HG03565 (cell line): ENCODE results near the gene CRYAB.

Experiments used
- ATAC-seq: cut with Tn5 transposase; IDR thresholded peaks from one replicate; pipeline ENCODE4 v1.9.1; 2021; ENCODE audit warnings: mild to moderate bottlenecking, moderate library complexity; ENCODE audit not compliant: unreplicated experiment

Gene CRYAB

GRCh38 chr11:111911563-111912401, at the start of gene CRYAB:
Gene CRYAB (minus strand): TSS chr11:111911770. CDS start chr11:111911724, 46 bp downstream.
- no peak for ATAC-seq

- no peak for ATAC-seq
Measured at GRCh38 chr11:111960916-111961315, 49.3 kb upstream of the CRYAB start.

GRCh38 chr11:111957663-111958444, 46.3 kb upstream of the CRYAB start:
- ATAC-seq = no peak

GRCh38 chr11:111954154-111954553, 42.6 kb upstream of the CRYAB start:
- no peak for ATAC-seq

- no peak for ATAC-seq
Measured at GRCh38 chr11:111951565-111951964, 40.0 kb upstream of the CRYAB start.

- ATAC-seq = no peak
Measured at GRCh38 chr11:111949519-111950426, 38.2 kb upstream of the CRYAB start.

- no peak for ATAC-seq
Measured at GRCh38 chr11:111947143-111947542, 35.6 kb upstream of the CRYAB start.

- ATAC-seq = no peak
Measured at GRCh38 chr11:111946499-111946898, 34.9 kb upstream of the CRYAB start.

GRCh38 chr11:111945198-111945597, 33.6 kb upstream of the CRYAB start:
- ATAC-seq = no peak

- ATAC-seq = no peak
Measured at GRCh38 chr11:111944651-111945051, 33.1 kb upstream of the CRYAB start.

GRCh38 chr11:111944139-111944538, 32.6 kb upstream of the CRYAB start:
- no peak for ATAC-seq

GRCh38 chr11:111942829-111943228, 31.3 kb upstream of the CRYAB start:
- no peak for ATAC-seq

GRCh38 chr11:111941963-111942362, 30.4 kb upstream of the CRYAB start:
- ATAC-seq = no peak

- no peak for ATAC-seq
Measured at GRCh38 chr11:111939836-111940604, 28.4 kb upstream of the CRYAB start.

GRCh38 chr11:111938687-111939160, 27.2 kb upstream of the CRYAB start:
- peak; percentile 88 for ATAC-seq

GRCh38 chr11:111937844-111938243, 26.3 kb upstream of the CRYAB start:
- ATAC-seq = no peak

- ATAC-seq = no peak
Measured at GRCh38 chr11:111937461-111937769, 25.8 kb upstream of the CRYAB start.

- ATAC-seq = no peak
Measured at GRCh38 chr11:111936040-111936540, 24.5 kb upstream of the CRYAB start.

GRCh38 chr11:111935317-111936039, 23.9 kb upstream of the CRYAB start:
- no peak for ATAC-seq
